Fibroblast of skin of right biceps (primary cell): Measurements from ENCODE around the gene CLDN12.
"Not testable (repeated sequence)": the region's sequence is repeated elsewhere in the genome, so short reads cannot be mapped to it uniquely, and the experiment has no call there.

Source experiments
- DNase-seq: peaks from one replicate; pipeline ENCODE4 v3.0.0-alpha.2; 2013

The CLDN12 gene

GRCh38 chr7:90445633-90446032 lies 42.4 kb downstream of the CLDN12 start:
- DNase-seq: no peak

- DNase-seq: no peak
These were observed 43.1 kb downstream of the CLDN12 start for GRCh38 chr7:90446137-90446899.

GRCh38 chr7:90453259-90453891 lies 50.1 kb downstream of the CLDN12 start:
- DNase-seq: no peak

- DNase-seq: no peak
These were observed 50.7 kb downstream of the CLDN12 start for GRCh38 chr7:90453931-90454330.

- DNase-seq: peak; percentile 49
These were observed 52.1 kb downstream of the CLDN12 start for GRCh38 chr7:90455163-90456030.

GRCh38 chr7:90458104-90458503 lies 54.8 kb downstream of the CLDN12 start:
- DNase-seq: no peak

GRCh38 chr7:90459888-90460287 lies 56.6 kb downstream of the CLDN12 start:
- no peak for DNase-seq

- no peak for DNase-seq
These were observed 58.0 kb downstream of the CLDN12 start for GRCh38 chr7:90461219-90461618.

GRCh38 chr7:90463151-90463628 lies 59.9 kb downstream of the CLDN12 start:
- not testable (repeated sequence) for DNase-seq
